ENCODE results near the gene SLC2A9. TPM values are rescaled to one million over a fixed set of nuclear protein-coding genes. Genes with fewer than 3 reads are reported as not detected.

The SLC2A9 gene
- total RNA-seq, 6 donors from 2014 or later = 5.4 to 25.1 (median 13.0) TPM

GRCh38 chr4:10003666-10004065, 17.6 kb downstream of the SLC2A9 start:
- WGBS, 2 donors = 91 to 93% methylated on average over 2 of the region's 2 CpGs
- no peak overlapping the region for H3K27ac ChIP-seq
- TF ChIP-seq, protein P1, sequence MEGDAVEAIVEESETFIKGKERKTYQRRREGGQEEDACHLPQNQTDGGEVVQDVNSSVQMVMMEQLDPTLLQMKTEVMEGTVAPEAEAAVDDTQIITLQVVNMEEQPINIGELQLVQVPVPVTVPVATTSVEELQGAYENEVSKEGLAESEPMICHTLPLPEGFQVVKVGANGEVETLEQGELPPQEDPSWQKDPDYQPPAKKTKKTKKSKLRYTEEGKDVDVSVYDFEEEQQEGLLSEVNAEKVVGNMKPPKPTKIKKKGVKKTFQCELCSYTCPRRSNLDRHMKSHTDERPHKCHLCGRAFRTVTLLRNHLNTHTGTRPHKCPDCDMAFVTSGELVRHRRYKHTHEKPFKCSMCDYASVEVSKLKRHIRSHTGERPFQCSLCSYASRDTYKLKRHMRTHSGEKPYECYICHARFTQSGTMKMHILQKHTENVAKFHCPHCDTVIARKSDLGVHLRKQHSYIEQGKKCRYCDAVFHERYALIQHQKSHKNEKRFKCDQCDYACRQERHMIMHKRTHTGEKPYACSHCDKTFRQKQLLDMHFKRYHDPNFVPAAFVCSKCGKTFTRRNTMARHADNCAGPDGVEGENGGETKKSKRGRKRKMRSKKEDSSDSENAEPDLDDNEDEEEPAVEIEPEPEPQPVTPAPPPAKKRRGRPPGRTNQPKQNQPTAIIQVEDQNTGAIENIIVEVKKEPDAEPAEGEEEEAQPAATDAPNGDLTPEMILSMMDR (IDR thresholded peaks at IDR 0.05) = no peak
- no peak for TF ChIP-seq POLR2AphosphoS5 (IDR thresholded peaks at IDR 0.05)
- TF ChIP-seq POLR2A (IDR thresholded peaks at IDR 0.05) = no peak
- TF ChIP-seq EP300 (IDR thresholded peaks at IDR 0.05) = no peak
- no peaks in the 10 kb centered on the region for H3K27me3 ChIP-seq
- H3K36me3 ChIP-seq = no peaks in the 10 kb centered on the region
- no peak for ATAC-seq (ENCODE audit: low FRiP score in 2 of 2)
- DNase-seq = no peak
- no peak overlapping the region for H3K4me3 ChIP-seq
- no peaks in the 10 kb centered on the region for H3K9me3 ChIP-seq
- H3K4me1 ChIP-seq = peaks cover 31 to 36% (median 34%) of the 10 kb centered on the region in 4 donors

DNA sequence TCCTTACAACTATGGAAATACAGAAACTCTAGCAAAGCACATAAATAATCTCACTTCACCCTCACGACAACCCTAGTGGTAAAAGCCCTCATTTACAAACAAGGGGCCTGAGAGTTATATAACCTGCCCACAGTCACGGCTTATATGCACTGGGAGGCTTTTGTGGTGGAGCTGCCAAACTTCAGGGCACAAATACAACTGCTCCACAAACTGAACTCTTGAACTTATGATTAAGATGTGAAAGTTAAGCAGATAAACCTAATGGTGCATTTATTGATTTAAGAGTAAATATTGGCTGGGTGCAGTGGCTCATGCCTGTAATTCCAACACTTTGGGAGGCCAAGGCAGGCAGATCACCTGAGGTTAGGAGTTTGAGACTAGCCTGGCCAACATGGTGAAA, 19.0 kb downstream of the SLC2A9 start:
- 48 to 75% methylated on average over 2 of the region's 2 CpGs for WGBS, 2 donors
- H3K27ac ChIP-seq = no peak overlapping the region
- H3K36me3 ChIP-seq = no peaks in the 10 kb centered on the region
- TF ChIP-seq EP300 (IDR thresholded peaks at IDR 0.05) (no peak), POLR2AphosphoS5 (IDR thresholded peaks at IDR 0.05) (no peak), POLR2A (IDR thresholded peaks at IDR 0.05) (no peak)
- TF ChIP-seq, protein P1 (IDR thresholded peaks at IDR 0.05) = no peak
- no peaks in the 10 kb centered on the region for H3K9me3 ChIP-seq
- H3K27me3 ChIP-seq = no peaks in the 10 kb centered on the region
- DNase-seq = no peak
- ATAC-seq (ENCODE audit: low FRiP score in 2 of 2) = no peak
- peaks cover 21 to 27% (median 24%) of the 10 kb centered on the region in 4 donors for H3K4me1 ChIP-seq
- H3K4me3 ChIP-seq = no peak overlapping the region

DNA sequence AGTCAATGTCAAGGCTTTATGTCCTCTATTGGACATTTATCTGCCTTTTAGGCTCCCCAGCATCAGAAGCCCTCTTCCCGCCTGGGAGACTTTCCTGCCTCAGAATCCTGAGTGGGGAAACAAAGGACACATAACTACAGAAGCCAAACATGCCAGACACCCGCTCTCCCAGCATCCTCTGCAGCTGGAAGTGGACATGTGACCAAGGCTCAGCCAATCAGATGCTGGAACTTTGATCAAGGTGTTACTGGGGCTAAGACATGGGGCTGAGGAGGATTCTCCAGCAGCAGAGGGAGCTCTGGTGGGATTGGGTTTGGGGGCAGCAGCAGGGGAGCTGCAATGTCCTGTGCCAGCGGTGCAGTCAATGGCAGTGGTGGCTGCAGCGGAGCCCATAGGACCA, 19.5 kb downstream of the SLC2A9 start:
- Histone ChIP-seq H3K4me1 (peaks cover 18 to 25% (median 24%) of the 10 kb centered on the region in 4 donors), H3K27me3 (no peaks in the 10 kb centered on the region), H3K27ac (no peak overlapping the region), H3K4me3 (no peak overlapping the region), H3K36me3 (no peaks in the 10 kb centered on the region), H3K9me3 (no peaks in the 10 kb centered on the region)
- no peak for TF ChIP-seq POLR2AphosphoS5 (IDR thresholded peaks at IDR 0.05)
- no peak for TF ChIP-seq EP300 (IDR thresholded peaks at IDR 0.05)
- TF ChIP-seq, protein P1 (IDR thresholded peaks at IDR 0.05) = no peak
- TF ChIP-seq POLR2A (IDR thresholded peaks at IDR 0.05) = no peak
- 91 to 95% methylated on average over 4 of the region's 4 CpGs for WGBS, 2 donors
- ATAC-seq (ENCODE audit: low FRiP score in 2 of 2) (no peak), DNase-seq (no peak)

DNA sequence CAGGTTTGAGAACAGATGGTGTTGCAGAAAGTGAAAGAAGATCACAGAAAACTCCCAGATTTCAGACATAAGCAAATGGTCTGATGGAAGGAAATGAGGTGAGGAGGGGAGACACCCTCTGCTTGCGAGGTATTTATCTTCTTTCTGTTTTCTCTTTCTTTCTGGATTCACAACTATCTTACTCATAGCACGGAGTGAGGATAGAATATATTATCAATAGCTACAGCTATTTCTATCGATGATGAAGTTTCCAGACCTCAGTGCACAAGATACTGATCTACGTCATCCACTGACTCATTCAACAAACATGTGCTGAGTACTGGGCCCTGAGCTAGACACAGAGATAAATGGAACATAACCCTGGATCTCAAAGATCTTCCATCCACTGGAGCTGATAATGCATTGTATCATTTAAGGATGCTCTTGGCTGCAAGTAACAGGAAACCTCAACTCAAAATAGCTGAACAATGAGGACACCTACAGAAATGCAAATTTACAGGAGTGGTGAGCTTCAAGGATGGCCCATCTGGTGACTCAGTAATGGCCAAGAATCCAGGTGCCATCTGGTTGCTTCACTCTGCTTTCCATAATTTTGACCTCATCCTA, 21.2 kb downstream of the SLC2A9 start:
- DNase-seq (no peak), ATAC-seq (ENCODE audit: low FRiP score in 2 of 2) (no peak)
- H3K27ac ChIP-seq = no peak overlapping the region
- 67 to 73% methylated on average over 4 of the region's 4 CpGs for WGBS, 2 donors
- H3K4me3 ChIP-seq = no peak overlapping the region
- TF ChIP-seq, protein P1 (IDR thresholded peaks at IDR 0.05) = no peak
- no peak for TF ChIP-seq EP300 (IDR thresholded peaks at IDR 0.05)
- no peak for TF ChIP-seq POLR2A (IDR thresholded peaks at IDR 0.05)
- TF ChIP-seq POLR2AphosphoS5 (IDR thresholded peaks at IDR 0.05) = no peak
- H3K27me3 ChIP-seq = no peaks in the 10 kb centered on the region
- peaks cover 7 to 9% (median 8%) of the 10 kb centered on the region in 4 donors for H3K4me1 ChIP-seq
- no peaks in the 10 kb centered on the region for H3K9me3 ChIP-seq
- no peaks in the 10 kb centered on the region for H3K36me3 ChIP-seq

GRCh38 chr4:9997886-9998285, 23.4 kb downstream of the SLC2A9 start:
- no peak for ATAC-seq (ENCODE audit: low FRiP score in 2 of 2)
- WGBS, 2 donors = 63 to 81% methylated on average over 2 to 4 of the region's 4 CpGs
- H3K4me1 ChIP-seq = peaks cover 6 to 8% (median 7%) of the 10 kb centered on the region in 4 donors
- DNase-seq = no peak
- no peaks in the 10 kb centered on the region for H3K9me3 ChIP-seq
- TF ChIP-seq POLR2AphosphoS5 (IDR thresholded peaks at IDR 0.05) (no peak), POLR2A (IDR thresholded peaks at IDR 0.05) (no peak)
- no peak overlapping the region for H3K27ac ChIP-seq
- no peaks in the 10 kb centered on the region for H3K36me3 ChIP-seq
- no peak overlapping the region for H3K4me3 ChIP-seq
- H3K27me3 ChIP-seq = no peaks in the 10 kb centered on the region
